ENCODE measurements around the gene EYA4.

EYA4 gene

GRCh38 chr6:133301835-133302234, 60.7 kb downstream of the EYA4 start:
- H3K9me3 ChIP-seq: no peaks in the 10 kb centered on the region
- H3K36me3 ChIP-seq: no peaks in the 10 kb centered on the region
- no peak for TF ChIP-seq CTCF (IDR thresholded peaks at IDR 0.05)
- no peak overlapping the region for H3K4me3 ChIP-seq
- H3K27ac ChIP-seq: no peak overlapping the region
- intact Hi-C loops (cut with DNase I; ENCODE audit: low total_unique reads): no loop called here
- no peaks in the 10 kb centered on the region for H3K4me1 ChIP-seq
- H3K27me3 ChIP-seq: no peaks in the 10 kb centered on the region
- no peak for DNase-seq

GRCh38 chr6:133306931-133307330, 65.8 kb downstream of the EYA4 start:
- Histone ChIP-seq H3K9me3 (no peaks in the 10 kb centered on the region), H3K27ac (no peak overlapping the region), H3K4me1 (no peaks in the 10 kb centered on the region), H3K36me3 (no peaks in the 10 kb centered on the region), H3K4me3 (no peak overlapping the region), H3K27me3 (no peaks in the 10 kb centered on the region)
- TF ChIP-seq CTCF (IDR thresholded peaks at IDR 0.05): no peak
- intact Hi-C loops (cut with DNase I; ENCODE audit: low total_unique reads): no loop called here
- DNase-seq: no peak

- TF ChIP-seq CTCF (IDR thresholded peaks at IDR 0.05): no peak
- Histone ChIP-seq H3K4me1 (no peaks in the 10 kb centered on the region), H3K36me3 (no peaks in the 10 kb centered on the region), H3K9me3 (no peaks in the 10 kb centered on the region), H3K4me3 (no peak overlapping the region), H3K27me3 (no peaks in the 10 kb centered on the region), H3K27ac (no peak overlapping the region)
- DNase-seq: no peak
- intact Hi-C loops (cut with DNase I; ENCODE audit: low total_unique reads): no loop called here
Measured at GRCh38 chr6:133309579-133309978, 68.4 kb downstream of the EYA4 start.

GRCh38 chr6:133312006-133312405, 70.8 kb downstream of the EYA4 start:
- Histone ChIP-seq H3K4me1 (no peaks in the 10 kb centered on the region), H3K36me3 (no peaks in the 10 kb centered on the region), H3K27ac (no peak overlapping the region), H3K9me3 (no peaks in the 10 kb centered on the region), H3K4me3 (no peak overlapping the region), H3K27me3 (no peaks in the 10 kb centered on the region)
- no peak for TF ChIP-seq CTCF (IDR thresholded peaks at IDR 0.05)
- intact Hi-C loops (cut with DNase I; ENCODE audit: low total_unique reads): no loop called here
- DNase-seq: no peak

GRCh38 chr6:133313068-133313467, 71.9 kb downstream of the EYA4 start:
- Histone ChIP-seq H3K27me3 (no peaks in the 10 kb centered on the region), H3K4me3 (no peak overlapping the region), H3K9me3 (no peaks in the 10 kb centered on the region), H3K36me3 (no peaks in the 10 kb centered on the region), H3K4me1 (no peaks in the 10 kb centered on the region), H3K27ac (no peak overlapping the region)
- TF ChIP-seq CTCF (IDR thresholded peaks at IDR 0.05): no peak
- DNase-seq: no peak
- intact Hi-C loops (cut with DNase I; ENCODE audit: low total_unique reads): no loop called here

- Histone ChIP-seq H3K36me3 (no peaks in the 10 kb centered on the region), H3K27me3 (no peaks in the 10 kb centered on the region), H3K27ac (no peak overlapping the region), H3K4me3 (no peak overlapping the region), H3K4me1 (no peaks in the 10 kb centered on the region), H3K9me3 (no peaks in the 10 kb centered on the region)
- DNase-seq: no peak
- no peak for TF ChIP-seq CTCF (IDR thresholded peaks at IDR 0.05)
- intact Hi-C loops (cut with DNase I; ENCODE audit: low total_unique reads): no loop called here
Measured at GRCh38 chr6:133314947-133315346, 73.8 kb downstream of the EYA4 start.

Measured in tibial artery (tissue), 4 donors.